ENCODE measurements around the gene COMMD1. TPM values are rescaled to one million over a fixed set of nuclear protein-coding genes. Genes with fewer than 3 reads are reported as not detected.

The COMMD1 gene
- polyA plus RNA-seq, 1 donor from 2014 or later, result 69.1 TPM

DNA sequence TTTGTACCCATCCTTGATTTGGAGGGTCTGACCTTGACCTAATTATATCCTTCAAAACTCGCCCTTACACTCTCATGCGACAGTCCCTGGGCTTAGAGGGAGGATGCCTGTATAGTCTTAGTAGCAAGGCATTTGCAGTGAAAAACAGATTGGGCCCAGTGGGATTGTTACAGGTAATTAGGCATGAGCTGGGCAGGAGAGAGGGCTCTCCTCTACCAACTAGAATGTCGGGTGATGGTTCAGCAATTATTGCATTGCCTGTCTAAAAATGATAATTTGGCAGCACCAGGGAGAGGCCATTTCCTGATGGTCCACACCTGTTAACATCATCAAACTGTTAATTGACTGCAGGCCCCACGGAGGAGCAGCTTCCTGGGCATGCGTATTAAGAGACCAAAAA, 32.4 kb downstream of the COMMD1 start:
- no peaks in the 10 kb centered on the region for H3F3A ChIP-seq (ENCODE audit: insufficient read depth, low read length, poor library complexity, severe bottlenecking)
- no peak overlapping the region for H3K4me2 ChIP-seq (ENCODE audit: low read length)
- no peaks in the 10 kb centered on the region for H4K20me1 ChIP-seq (ENCODE audit: insufficient read depth)
- H3K79me2 ChIP-seq (replicated peaks; ENCODE audit: insufficient read depth, low read length), result no peaks in the 10 kb centered on the region
- no peak overlapping the region for H3K4me3 ChIP-seq (ENCODE audit: low read length)
- no peaks in the 10 kb centered on the region for H3K36me3 ChIP-seq (ENCODE audit: insufficient read depth, low read length)
- TF ChIP-seq TAF1 (IDR thresholded peaks at IDR 0.05; ENCODE audit: low read depth) (no peak), EP300 (conservative IDR thresholded peaks at IDR 0.05; ENCODE audit: poor library complexity, severe bottlenecking) (no peak), POLR2AphosphoS5 (IDR thresholded peaks at IDR 0.05) (no peak), RAD21 (conservative IDR thresholded peaks at IDR 0.05) (no peak), SMC3 (conservative IDR thresholded peaks at IDR 0.05; ENCODE audit: poor library complexity) (no peak), MXI1 (conservative IDR thresholded peaks at IDR 0.05; ENCODE audit: poor library complexity, severe bottlenecking) (no peak), EZH2 (IDR thresholded peaks at IDR 0.05; ENCODE audit: borderline replicate concordance, insufficient read depth, low read length, poor library complexity, severe bottlenecking) (no peak)
- TF ChIP-seq, protein P1, sequence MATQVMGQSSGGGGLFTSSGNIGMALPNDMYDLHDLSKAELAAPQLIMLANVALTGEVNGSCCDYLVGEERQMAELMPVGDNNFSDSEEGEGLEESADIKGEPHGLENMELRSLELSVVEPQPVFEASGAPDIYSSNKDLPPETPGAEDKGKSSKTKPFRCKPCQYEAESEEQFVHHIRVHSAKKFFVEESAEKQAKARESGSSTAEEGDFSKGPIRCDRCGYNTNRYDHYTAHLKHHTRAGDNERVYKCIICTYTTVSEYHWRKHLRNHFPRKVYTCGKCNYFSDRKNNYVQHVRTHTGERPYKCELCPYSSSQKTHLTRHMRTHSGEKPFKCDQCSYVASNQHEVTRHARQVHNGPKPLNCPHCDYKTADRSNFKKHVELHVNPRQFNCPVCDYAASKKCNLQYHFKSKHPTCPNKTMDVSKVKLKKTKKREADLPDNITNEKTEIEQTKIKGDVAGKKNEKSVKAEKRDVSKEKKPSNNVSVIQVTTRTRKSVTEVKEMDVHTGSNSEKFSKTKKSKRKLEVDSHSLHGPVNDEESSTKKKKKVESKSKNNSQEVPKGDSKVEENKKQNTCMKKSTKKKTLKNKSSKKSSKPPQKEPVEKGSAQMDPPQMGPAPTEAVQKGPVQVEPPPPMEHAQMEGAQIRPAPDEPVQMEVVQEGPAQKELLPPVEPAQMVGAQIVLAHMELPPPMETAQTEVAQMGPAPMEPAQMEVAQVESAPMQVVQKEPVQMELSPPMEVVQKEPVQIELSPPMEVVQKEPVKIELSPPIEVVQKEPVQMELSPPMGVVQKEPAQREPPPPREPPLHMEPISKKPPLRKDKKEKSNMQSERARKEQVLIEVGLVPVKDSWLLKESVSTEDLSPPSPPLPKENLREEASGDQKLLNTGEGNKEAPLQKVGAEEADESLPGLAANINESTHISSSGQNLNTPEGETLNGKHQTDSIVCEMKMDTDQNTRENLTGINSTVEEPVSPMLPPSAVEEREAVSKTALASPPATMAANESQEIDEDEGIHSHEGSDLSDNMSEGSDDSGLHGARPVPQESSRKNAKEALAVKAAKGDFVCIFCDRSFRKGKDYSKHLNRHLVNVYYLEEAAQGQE (IDR thresholded peaks at IDR 0.05; ENCODE audit: borderline replicate concordance), result no peak
- TF ChIP-seq, protein P2, sequence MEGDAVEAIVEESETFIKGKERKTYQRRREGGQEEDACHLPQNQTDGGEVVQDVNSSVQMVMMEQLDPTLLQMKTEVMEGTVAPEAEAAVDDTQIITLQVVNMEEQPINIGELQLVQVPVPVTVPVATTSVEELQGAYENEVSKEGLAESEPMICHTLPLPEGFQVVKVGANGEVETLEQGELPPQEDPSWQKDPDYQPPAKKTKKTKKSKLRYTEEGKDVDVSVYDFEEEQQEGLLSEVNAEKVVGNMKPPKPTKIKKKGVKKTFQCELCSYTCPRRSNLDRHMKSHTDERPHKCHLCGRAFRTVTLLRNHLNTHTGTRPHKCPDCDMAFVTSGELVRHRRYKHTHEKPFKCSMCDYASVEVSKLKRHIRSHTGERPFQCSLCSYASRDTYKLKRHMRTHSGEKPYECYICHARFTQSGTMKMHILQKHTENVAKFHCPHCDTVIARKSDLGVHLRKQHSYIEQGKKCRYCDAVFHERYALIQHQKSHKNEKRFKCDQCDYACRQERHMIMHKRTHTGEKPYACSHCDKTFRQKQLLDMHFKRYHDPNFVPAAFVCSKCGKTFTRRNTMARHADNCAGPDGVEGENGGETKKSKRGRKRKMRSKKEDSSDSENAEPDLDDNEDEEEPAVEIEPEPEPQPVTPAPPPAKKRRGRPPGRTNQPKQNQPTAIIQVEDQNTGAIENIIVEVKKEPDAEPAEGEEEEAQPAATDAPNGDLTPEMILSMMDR (IDR thresholded peaks at IDR 0.05; ENCODE audit: poor library complexity, severe bottlenecking), result no peak
- no peak overlapping the region for H3K9ac ChIP-seq (ENCODE audit: low read length)
- no peaks in the 10 kb centered on the region for H3K9me3 ChIP-seq (ENCODE audit: low read length)
- H2AFZ ChIP-seq (ENCODE audit: low read depth, low read length), result no peak overlapping the region
- no peak overlapping the region for H3K27ac ChIP-seq (ENCODE audit: low read length)
- H3K27me3 ChIP-seq (ENCODE audit: insufficient read depth, low read depth, low read length), result no peaks in the 10 kb centered on the region
- no peaks in the 10 kb centered on the region for H3K9me2 ChIP-seq (ENCODE audit: insufficient read depth, low read length)

DNA sequence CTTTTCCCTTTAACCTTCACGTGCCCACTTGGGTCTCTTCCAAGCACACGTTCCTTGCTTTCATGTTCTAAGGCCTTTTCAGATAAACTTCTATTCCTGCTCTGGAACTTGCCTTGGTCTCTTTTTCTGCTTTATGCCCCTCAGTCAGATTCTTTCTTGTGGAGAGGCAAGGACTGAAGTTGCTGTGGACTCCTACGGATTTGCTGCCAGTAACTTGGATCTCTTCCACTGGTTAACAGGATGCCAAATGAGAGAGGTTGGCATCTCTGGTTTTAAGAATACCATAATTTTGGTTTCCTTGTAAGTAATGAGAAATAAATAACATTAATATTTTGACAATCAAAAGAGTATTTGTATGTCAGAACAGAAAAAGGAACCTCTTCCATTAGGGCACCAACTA, 33.0 kb downstream of the COMMD1 start:
- no peaks in the 10 kb centered on the region for H4K20me1 ChIP-seq (ENCODE audit: insufficient read depth)
- no peaks in the 10 kb centered on the region for H3K9me3 ChIP-seq (ENCODE audit: low read length)
- no peak overlapping the region for H3K9ac ChIP-seq (ENCODE audit: low read length)
- TF ChIP-seq EP300 (conservative IDR thresholded peaks at IDR 0.05; ENCODE audit: poor library complexity, severe bottlenecking), result no peak
- TF ChIP-seq, protein P1 (IDR thresholded peaks at IDR 0.05; ENCODE audit: borderline replicate concordance), result no peak
- TF ChIP-seq, protein P2 (IDR thresholded peaks at IDR 0.05; ENCODE audit: poor library complexity, severe bottlenecking), result no peak
- no peak for TF ChIP-seq SMC3 (conservative IDR thresholded peaks at IDR 0.05; ENCODE audit: poor library complexity)
- no peak overlapping the region for H3K27ac ChIP-seq (ENCODE audit: low read length)
- no peaks in the 10 kb centered on the region for H3K9me2 ChIP-seq (ENCODE audit: insufficient read depth, low read length)
- H3F3A ChIP-seq (ENCODE audit: insufficient read depth, low read length, poor library complexity, severe bottlenecking), result no peaks in the 10 kb centered on the region
- H3K79me2 ChIP-seq (replicated peaks; ENCODE audit: insufficient read depth, low read length), result no peaks in the 10 kb centered on the region
- no peak overlapping the region for H3K4me3 ChIP-seq (ENCODE audit: low read length)
- H2AFZ ChIP-seq (ENCODE audit: low read depth, low read length), result no peak overlapping the region
- no peak overlapping the region for H3K4me2 ChIP-seq (ENCODE audit: low read length)
- H3K36me3 ChIP-seq (ENCODE audit: insufficient read depth, low read length), result no peaks in the 10 kb centered on the region
- H3K27me3 ChIP-seq (ENCODE audit: insufficient read depth, low read depth, low read length), result no peaks in the 10 kb centered on the region
